DND-41 (cell line): ENCODE results near the gene DACH2.

ENCODE experiments used
- ATAC-seq: fragments of 200-7000 bp; cut with Tn5 transposase; 3 replicates; pipeline ENCODE4 v1.9.1; 2021; ENCODE audit warnings: low read depth; ENCODE audit not compliant: insufficient read depth
- DNase-seq: peaks from one replicate; pipeline ENCODE4 v3.0.0-alpha.2; 2020
- H2AFZ ChIP-seq: 2 replicates; pipeline ENCODE4 v1.6.0; 2012; ENCODE audit warnings: low read depth, low read length
- H3K27ac ChIP-seq: 2 replicates; pipeline ENCODE4 v1.5.1; 2012; ENCODE audit warnings: low read length, inconsistent platforms
- H3K27me3 ChIP-seq: fragments of 200-600 bp; sonication (generic); 2 replicates; pipeline ENCODE4 v1.6.0; 2012; ENCODE audit warnings: low read length, mild to moderate bottlenecking, inconsistent platforms; ENCODE audit not compliant: insufficient read depth, poor library complexity
- H3K36me3 ChIP-seq: 2 replicates; pipeline ENCODE4 v1.5.1; 2012; ENCODE audit warnings: low read length, inconsistent platforms; ENCODE audit not compliant: insufficient read depth
- H3K4me1 ChIP-seq: 2 replicates; pipeline ENCODE4 v1.5.1; 2012; ENCODE audit warnings: mild to moderate bottlenecking, low read length; ENCODE audit not compliant: insufficient read depth
- H3K4me2 ChIP-seq: 2 replicates; pipeline ENCODE4 v1.6.0; 2012; ENCODE audit warnings: mild to moderate bottlenecking, moderate library complexity, low read length, inconsistent platforms; ENCODE audit not compliant: insufficient read depth
- H3K4me3 ChIP-seq, 2 experiments: fragments of 200-600 bp in 1 of 2; shearing (Covaris generic) in 1 of 2; 2 replicates each; pipeline ENCODE4 v1.5.1; 2012 to 2016; ENCODE audit warnings: inconsistent platforms in 2 of 2, low read length in 2 of 2, mild to moderate bottlenecking in 2 of 2, low read depth in 1 of 2, moderate library complexity in 1 of 2
- H3K79me2 ChIP-seq: 2 replicates; pipeline ENCODE4 v1.6.0; 2012; ENCODE audit warnings: low read length, inconsistent platforms; ENCODE audit not compliant: insufficient read depth
- H3K9ac ChIP-seq: 2 replicates; pipeline ENCODE4 v1.6.0; 2012; ENCODE audit warnings: low read depth, mild to moderate bottlenecking, inconsistent platforms, low read length, moderate library complexity
- H3K9me3 ChIP-seq: 2 replicates; pipeline ENCODE4 v1.5.1; 2012; ENCODE audit warnings: low read length, moderate library complexity, mild to moderate bottlenecking, inconsistent platforms; ENCODE audit not compliant: insufficient read depth, severe bottlenecking
- H4K20me1 ChIP-seq: 2 replicates; pipeline ENCODE4 v1.6.0; 2012; ENCODE audit warnings: low read length; ENCODE audit not compliant: insufficient read depth
- EZH2 ChIP-seq: IDR thresholded peaks from 3 replicates; pipeline ENCODE4 v1.6.1; 2012; ENCODE audit warnings: borderline replicate concordance, low read depth, mild to moderate bottlenecking, moderate library complexity, low read length, inconsistent platforms; ENCODE audit not compliant: severe bottlenecking
- TF ChIP-seq, protein P1 (sequence below): IDR thresholded peaks from 2 replicates; pipeline ENCODE4 v1.5.1; 2012; ENCODE audit warnings: borderline replicate concordance, low read length, moderate library complexity, mild to moderate bottlenecking; ENCODE audit not compliant: poor library complexity, severe bottlenecking; ENCODE audit errors: extremely low read depth

DACH2 gene

GRCh38 chrX:86383681-86384540, 235.7 kb downstream of the DACH2 start:
- no peak overlapping the region for H3K4me3 ChIP-seq
- no peaks in the 10 kb centered on the region for H3K79me2 ChIP-seq
- TF ChIP-seq, protein P1, sequence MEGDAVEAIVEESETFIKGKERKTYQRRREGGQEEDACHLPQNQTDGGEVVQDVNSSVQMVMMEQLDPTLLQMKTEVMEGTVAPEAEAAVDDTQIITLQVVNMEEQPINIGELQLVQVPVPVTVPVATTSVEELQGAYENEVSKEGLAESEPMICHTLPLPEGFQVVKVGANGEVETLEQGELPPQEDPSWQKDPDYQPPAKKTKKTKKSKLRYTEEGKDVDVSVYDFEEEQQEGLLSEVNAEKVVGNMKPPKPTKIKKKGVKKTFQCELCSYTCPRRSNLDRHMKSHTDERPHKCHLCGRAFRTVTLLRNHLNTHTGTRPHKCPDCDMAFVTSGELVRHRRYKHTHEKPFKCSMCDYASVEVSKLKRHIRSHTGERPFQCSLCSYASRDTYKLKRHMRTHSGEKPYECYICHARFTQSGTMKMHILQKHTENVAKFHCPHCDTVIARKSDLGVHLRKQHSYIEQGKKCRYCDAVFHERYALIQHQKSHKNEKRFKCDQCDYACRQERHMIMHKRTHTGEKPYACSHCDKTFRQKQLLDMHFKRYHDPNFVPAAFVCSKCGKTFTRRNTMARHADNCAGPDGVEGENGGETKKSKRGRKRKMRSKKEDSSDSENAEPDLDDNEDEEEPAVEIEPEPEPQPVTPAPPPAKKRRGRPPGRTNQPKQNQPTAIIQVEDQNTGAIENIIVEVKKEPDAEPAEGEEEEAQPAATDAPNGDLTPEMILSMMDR, result no peak
- no peak for TF ChIP-seq EZH2
- H3K9ac ChIP-seq, result no peak overlapping the region
- no peaks in the 10 kb centered on the region for H4K20me1 ChIP-seq
- H2AFZ ChIP-seq, result no peak overlapping the region
- ATAC-seq (no peak), DNase-seq (no peak)
- no peak overlapping the region for H3K4me2 ChIP-seq
- no peaks in the 10 kb centered on the region for H3K4me1 ChIP-seq
- no peaks in the 10 kb centered on the region for H3K9me3 ChIP-seq
- no peak overlapping the region for H3K27ac ChIP-seq
- H3K27me3 ChIP-seq, result no peaks in the 10 kb centered on the region
- no peaks in the 10 kb centered on the region for H3K36me3 ChIP-seq

- no peak overlapping the region for H3K27ac ChIP-seq
- no peak overlapping the region for H3K4me3 ChIP-seq
- no peaks in the 10 kb centered on the region for H4K20me1 ChIP-seq
- H3K79me2 ChIP-seq, result no peaks in the 10 kb centered on the region
- no peak for ATAC-seq
- H3K36me3 ChIP-seq, result no peaks in the 10 kb centered on the region
- H3K4me2 ChIP-seq, result no peak overlapping the region
- H3K27me3 ChIP-seq, result no peaks in the 10 kb centered on the region
- TF ChIP-seq EZH2, result no peak
- TF ChIP-seq, protein P1, result no peak
- no peaks in the 10 kb centered on the region for H3K9me3 ChIP-seq
- no peaks in the 10 kb centered on the region for H3K4me1 ChIP-seq
- no peak overlapping the region for H2AFZ ChIP-seq
- H3K9ac ChIP-seq, result no peak overlapping the region
- DNase-seq, result no peak
Observed at GRCh38 chrX:86407371-86407770, 259.1 kb downstream of the DACH2 start.

- H3K79me2 ChIP-seq, result no peaks in the 10 kb centered on the region
- H4K20me1 ChIP-seq, result no peaks in the 10 kb centered on the region
- no peak overlapping the region for H3K27ac ChIP-seq
- no peak for ATAC-seq
- H3K4me3 ChIP-seq, result no peak overlapping the region
- TF ChIP-seq, protein P1, result no peak
- no peak for TF ChIP-seq EZH2
- no peaks in the 10 kb centered on the region for H3K36me3 ChIP-seq
- H3K4me2 ChIP-seq, result no peak overlapping the region
- no peak for DNase-seq
- H3K4me1 ChIP-seq, result no peaks in the 10 kb centered on the region
- H3K9me3 ChIP-seq, result no peaks in the 10 kb centered on the region
- no peaks in the 10 kb centered on the region for H3K27me3 ChIP-seq
- H3K9ac ChIP-seq, result no peak overlapping the region
- no peak overlapping the region for H2AFZ ChIP-seq
Observed at GRCh38 chrX:86421771-86422170, 273.5 kb downstream of the DACH2 start.
